AG04450 (cell line): ENCODE data around the gene GLRX. TPM values are rescaled to one million over a fixed set of nuclear protein-coding genes. Genes with fewer than 3 reads are reported as not detected.
"Not testable (repeated sequence)": the region's sequence is repeated elsewhere in the genome, so short reads cannot be mapped to it uniquely, and the experiment has no call there.

ENCODE experiments used
- CTCF ChIA-PET: fragments of 300-600, 350-600 bp; formaldehyde crosslinking; extraction: SDS; loops from one replicate; lab custom pipeline; 2022; ENCODE audit warnings: antibody characterized with exemption, inconsistent platforms; lab: Charles Lee
- POLR2A ChIA-PET: fragments of 350-600 bp; formaldehyde crosslinking; extraction: SDS; loops from one replicate; lab custom pipeline; 2021; ENCODE audit warnings: antibody characterized with exemption, inconsistent platforms; lab: Yijun Ruan, JAX
- DNase-seq: peaks from one replicate; pipeline ENCODE4 v3.0.0-alpha.2; 2011; ENCODE audit warnings: low read depth, low spot score
- H3K27ac ChIP-seq: one replicate; pipeline ENCODE4 v1.5.1; 2012; ENCODE audit warnings: low read depth, low read length, control low read depth
- H3K27me3 ChIP-seq: one replicate; pipeline ENCODE4 v1.6.0; 2012; ENCODE audit warnings: low read length; ENCODE audit not compliant: control insufficient read depth, insufficient read depth
- H3K4me3 ChIP-seq: 2 replicates; pipeline ENCODE4 v1.5.1; 2011; ENCODE audit warnings: mild to moderate bottlenecking, low read depth, low read length, control low read depth
- H3K9me3 ChIP-seq: 2 replicates; pipeline ENCODE4 v1.5.1; 2012; ENCODE audit warnings: low read length; ENCODE audit not compliant: control insufficient read depth, insufficient read depth
- CTCF ChIP-seq: IDR thresholded peaks from 2 replicates; pipeline ENCODE4 v1.5.1; 2011; ENCODE audit warnings: low read depth, low read length, control low read depth, inconsistent platforms
- polyA plus RNA-seq: library from polyadenylated mRNA; depleted of rRNA; stranded (reverse); fragments of >200 nt; gene quantifications from 2 replicates; pipeline ENCODE4 v1.2.3, GENCODE V29; 2011

GLRX gene
- polyA plus RNA-seq, 1 experiment = 233 TPM

GRCh38 chr5:95853490-95853889 lies 31.0 kb upstream of the GLRX start:
- no peaks in the 10 kb centered on the region for H3K27me3 ChIP-seq
- TF ChIP-seq CTCF = no peak
- no peak overlapping the region for H3K27ac ChIP-seq
- no peak overlapping the region for H3K4me3 ChIP-seq
- peaks cover 3% of the 10 kb centered on the region; the same call in 1 of the 2 replicates for H3K9me3 ChIP-seq
- DNase-seq = no peak
- POLR2A ChIA-PET = no interaction called here
- CTCF ChIA-PET = interaction anchor here (0.8 to 1.9 kb wide), 3 partner anchors 72 to 484 kb away, joined by 3 to 6 read pairs (median 6); no protein-coding TSS in a partner anchor

GRCh38 chr5:95852567-95852966 lies 30.0 kb upstream of the GLRX start:
- POLR2A ChIA-PET = interaction anchor here (0.6 to 0.7 kb wide), 3 partner anchors 36 to 135 kb away, joined by 3 to 4 read pairs (median 3); no protein-coding TSS in a partner anchor
- CTCF ChIA-PET = no interaction called here
- Histone ChIP-seq H3K27me3 (no peaks in the 10 kb centered on the region), H3K9me3 (peaks cover 3% of the 10 kb centered on the region; the same call in 1 of the 2 replicates), H3K27ac (no peak overlapping the region), H3K4me3 (no peak overlapping the region)
- no peak for TF ChIP-seq CTCF
- DNase-seq = no peak

GRCh38 chr5:95851141-95851540 lies 28.6 kb upstream of the GLRX start:
- DNase-seq, H3K27me3 ChIP-seq, H3K27ac ChIP-seq, H3K9me3 ChIP-seq, H3K4me3 ChIP-seq, POLR2A ChIA-PET: not testable (repeated sequence)
- CTCF ChIA-PET = interaction anchor here (0.6 to 5.5 kb wide), 4 partner anchors 9 to 208 kb away, joined by 3 to 84 read pairs (median 60); no protein-coding TSS in a partner anchor

DNA sequence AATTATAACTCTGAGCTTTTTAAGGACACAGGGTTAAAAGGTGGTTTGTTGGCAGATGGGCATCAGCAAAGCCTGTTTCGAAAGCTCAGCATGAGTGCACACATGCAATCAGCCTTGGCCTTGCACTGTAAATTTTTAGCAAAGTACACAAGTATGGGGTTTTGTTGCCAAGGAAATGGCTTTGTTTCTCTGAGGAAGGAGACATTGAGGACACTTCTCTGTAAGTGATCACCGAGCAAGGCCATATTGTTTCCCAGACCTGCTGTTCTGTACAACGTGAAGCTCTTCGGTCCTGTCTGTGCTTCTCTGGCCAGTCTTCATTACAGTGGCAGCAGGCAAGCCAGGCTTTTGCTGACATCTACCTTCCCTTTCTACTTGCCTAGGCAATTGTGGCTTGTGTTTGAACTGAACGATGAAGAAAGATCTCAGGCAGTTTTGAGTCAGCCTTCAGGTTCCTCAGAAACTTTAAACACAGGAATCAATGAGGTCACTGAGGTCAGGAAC lies 27.9 kb upstream of the GLRX start:
- Histone ChIP-seq H3K4me3 (no peak overlapping the region), H3K9me3 (peaks cover 3% of the 10 kb centered on the region; the same call in 1 of the 2 replicates), H3K27ac (no peak overlapping the region), H3K27me3 (no peaks in the 10 kb centered on the region)
- TF ChIP-seq CTCF = no peak
- ChIA-PET POLR2A (no interaction called here), CTCF (interaction anchor here (0.6 to 5.5 kb wide), 8 partner anchors 8 to 486 kb away, joined by 3 to 84 read pairs (median 6); no protein-coding TSS in a partner anchor)
- DNase-seq = no peak

DNA sequence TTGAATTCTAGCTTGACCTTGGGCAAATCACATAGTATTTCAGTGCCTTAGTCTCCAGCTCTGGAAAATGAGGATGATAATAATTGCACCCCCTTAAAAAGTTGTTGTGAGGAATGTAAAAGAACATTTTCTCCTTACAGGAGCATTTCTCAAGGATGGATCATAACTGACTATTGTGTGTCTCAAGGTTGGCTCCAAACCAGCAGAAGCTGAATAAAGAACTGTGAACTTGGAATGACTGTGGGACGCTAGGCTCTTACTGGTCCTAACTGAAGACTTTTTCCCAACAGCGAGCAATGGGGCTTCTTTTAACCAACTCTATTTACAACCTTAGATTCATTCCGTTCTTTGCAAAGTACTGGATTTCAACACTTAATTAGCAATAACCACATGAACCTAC lies 26.2 kb upstream of the GLRX start:
- Histone ChIP-seq H3K4me3 (no peak overlapping the region), H3K27ac (no peak overlapping the region), H3K27me3 (no peaks in the 10 kb centered on the region), H3K9me3 (peaks cover 3% of the 10 kb centered on the region; the same call in 1 of the 2 replicates)
- no peak for DNase-seq
- TF ChIP-seq CTCF = no peak
- POLR2A ChIA-PET = interaction anchor here (0.9 to 1.1 kb wide), 2 partner anchors 26 to 68 kb away, joined by 3 read pairs; partner anchors contain the start of gene GLRX
- CTCF ChIA-PET = interaction anchor here (1.0 to 5.5 kb wide), 6 partner anchors 17 to 205 kb away, joined by 3 to 84 read pairs (median 26); partner anchors contain the start of gene RFESD
